ENCODE results near the gene ATG9A. TPM values are rescaled to one million over a fixed set of nuclear protein-coding genes. Genes with fewer than 3 reads are reported as not detected.

The ATG9A gene
- total RNA-seq, 1 donor from 2014 or later: 40.6 TPM

- Mint-ChIP-seq H3K27ac (no peak overlapping the region), H3K36me3 (peaks cover 36% of the 10 kb centered on the region), H3K9me3 (no peaks in the 10 kb centered on the region), H3K4me1 (peaks cover 16% of the 10 kb centered on the region), H3K4me3 (no peak overlapping the region), H3K27me3 (ENCODE audit: low read depth) (no peaks in the 10 kb centered on the region)
- no peak for TF ChIP-seq CTCF (IDR thresholded peaks at IDR 0.05; ENCODE audit: unreplicated experiment)
- no peak for DNase-seq (ENCODE audit: low spot score in 2 of 2, unreplicated experiment in 2 of 2)
Observed at GRCh38 chr2:219221957-219222518, 7.4 kb downstream of the ATG9A start.

GRCh38 chr2:219220652-219221402 is 8.6 kb downstream of the ATG9A start:
- Mint-ChIP-seq H3K4me1 (peaks cover 23% of the 10 kb centered on the region), H3K9me3 (no peaks in the 10 kb centered on the region), H3K27ac (no peak overlapping the region), H3K4me3 (no peak overlapping the region), H3K36me3 (peaks cover 31% of the 10 kb centered on the region), H3K27me3 (ENCODE audit: low read depth) (no peaks in the 10 kb centered on the region)
- no peak for DNase-seq (ENCODE audit: low spot score in 2 of 2, unreplicated experiment in 2 of 2)
- no peak for TF ChIP-seq CTCF (IDR thresholded peaks at IDR 0.05; ENCODE audit: unreplicated experiment)

GRCh38 chr2:219219784-219220532 is 9.5 kb downstream of the ATG9A start:
- no peak for TF ChIP-seq CTCF (IDR thresholded peaks at IDR 0.05; ENCODE audit: unreplicated experiment)
- Mint-ChIP-seq H3K9me3 (no peaks in the 10 kb centered on the region), H3K27me3 (ENCODE audit: low read depth) (no peaks in the 10 kb centered on the region), H3K4me1 (peaks cover 23% of the 10 kb centered on the region), H3K27ac (no peak overlapping the region), H3K4me3 (peak overlapping the region; percentile 81), H3K36me3 (peaks cover 30% of the 10 kb centered on the region)
- no peak for DNase-seq (ENCODE audit: low spot score in 2 of 2, unreplicated experiment in 2 of 2)

DNA sequence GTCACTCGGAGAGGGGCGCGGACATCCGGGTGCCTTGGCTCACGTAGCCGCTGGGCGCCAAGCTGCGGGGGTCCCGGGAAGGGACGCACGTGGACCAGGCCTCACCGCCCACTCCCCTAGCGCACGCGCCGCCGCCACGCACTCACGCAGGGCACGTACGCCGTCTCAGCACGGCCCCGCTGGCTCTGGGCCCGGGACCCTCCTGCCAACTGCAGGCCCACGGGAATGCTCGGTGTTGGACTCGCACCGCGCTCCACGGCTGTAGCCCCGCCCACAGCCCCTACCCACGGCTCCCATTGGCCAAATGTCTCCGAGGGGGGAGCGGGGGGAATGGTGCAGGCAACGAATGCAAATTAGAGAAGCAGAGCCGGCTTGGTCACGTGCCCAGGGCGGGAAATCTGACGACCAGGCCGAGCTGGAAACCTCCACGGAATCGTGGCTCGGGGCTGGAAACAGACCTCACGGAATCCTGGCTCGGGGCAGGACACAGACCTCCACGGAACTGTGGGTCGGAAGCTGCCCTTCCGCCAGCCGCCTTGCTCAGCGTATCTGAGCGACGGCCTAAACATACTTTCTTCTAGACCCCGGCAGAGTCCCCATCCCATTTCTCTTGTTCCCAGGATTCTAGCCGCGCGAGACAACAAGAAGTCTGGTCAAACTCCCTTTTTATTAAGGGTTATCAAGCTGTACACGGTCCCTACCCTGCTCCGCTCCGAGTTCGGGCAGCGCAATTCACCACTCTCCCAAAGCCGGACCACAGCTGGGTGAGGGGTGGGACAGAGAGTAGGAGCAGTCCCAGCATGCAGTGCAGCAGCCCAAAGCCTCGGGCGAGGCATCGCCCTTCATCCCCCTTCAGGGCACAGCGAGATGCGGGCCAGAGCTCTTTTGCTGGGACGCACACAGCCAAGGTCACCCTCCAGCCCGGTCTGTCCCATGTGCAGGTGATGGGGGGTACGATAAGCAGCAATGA is 10.4 kb downstream of the ATG9A start, which contains the start of gene ABCB6:
Gene ABCB6, minus strand, starts transcription at position 227 of the 970 bp plus-strand sequence. CDS start 285 bp downstream, outside the sequence.
- Mint-ChIP-seq H3K36me3 (peaks cover 26% of the 10 kb centered on the region), H3K9me3 (no peaks in the 10 kb centered on the region), H3K27me3 (ENCODE audit: low read depth) (no peaks in the 10 kb centered on the region)

More for the DNA sequence above, 10.4 kb downstream of the ATG9A start, which contains the start of gene ABCB6:
- DNase-seq (ENCODE audit: low spot score in 2 of 2, unreplicated experiment in 2 of 2): peak; percentile 91 to 95
- H3K27ac Mint-ChIP-seq: peak within 1 kb of the TSS; percentile 97
- H3K4me1 Mint-ChIP-seq: peaks cover 23% of the 10 kb centered on the region
- peak within 1 kb of the TSS; percentile 81 for H3K4me3 Mint-ChIP-seq
- no peak for TF ChIP-seq CTCF (IDR thresholded peaks at IDR 0.05; ENCODE audit: unreplicated experiment)
